Fibroblast of skin of left biceps (primary cell): ENCODE data around the gene TSSC4.

Experiments
- DNase-seq, 2 experiments: peaks; one replicate each; pipeline ENCODE4 v3.0.0-alpha.2; 2013; ENCODE audit warnings: low read depth in 2 of 2

The TSSC4 gene

DNA sequence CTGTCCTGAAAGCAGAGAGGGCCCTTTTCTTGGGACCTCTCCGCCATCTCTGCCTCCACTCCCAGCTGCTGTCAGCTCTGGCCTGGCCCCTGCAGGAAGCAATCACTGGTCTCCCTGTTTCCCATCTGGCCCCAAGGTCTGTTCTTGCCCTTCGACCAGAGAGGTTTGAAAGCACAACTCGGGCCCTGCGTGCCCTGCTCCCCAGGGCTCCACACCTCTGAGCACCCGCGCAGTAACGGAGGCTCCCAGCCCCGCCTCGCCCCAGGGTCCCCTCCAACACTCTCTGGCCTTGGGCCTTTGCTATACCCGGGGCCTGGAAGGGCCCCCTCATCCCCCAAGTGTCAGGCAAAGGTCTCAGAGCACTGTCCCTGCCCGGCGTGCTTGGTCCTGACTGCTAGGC is 31.2 kb upstream of the TSSC4 start:
- no peak for DNase-seq

- no peak for DNase-seq
Measured at GRCh38 chr11:2369896-2370295, 30.7 kb upstream of the TSSC4 start.

DNA sequence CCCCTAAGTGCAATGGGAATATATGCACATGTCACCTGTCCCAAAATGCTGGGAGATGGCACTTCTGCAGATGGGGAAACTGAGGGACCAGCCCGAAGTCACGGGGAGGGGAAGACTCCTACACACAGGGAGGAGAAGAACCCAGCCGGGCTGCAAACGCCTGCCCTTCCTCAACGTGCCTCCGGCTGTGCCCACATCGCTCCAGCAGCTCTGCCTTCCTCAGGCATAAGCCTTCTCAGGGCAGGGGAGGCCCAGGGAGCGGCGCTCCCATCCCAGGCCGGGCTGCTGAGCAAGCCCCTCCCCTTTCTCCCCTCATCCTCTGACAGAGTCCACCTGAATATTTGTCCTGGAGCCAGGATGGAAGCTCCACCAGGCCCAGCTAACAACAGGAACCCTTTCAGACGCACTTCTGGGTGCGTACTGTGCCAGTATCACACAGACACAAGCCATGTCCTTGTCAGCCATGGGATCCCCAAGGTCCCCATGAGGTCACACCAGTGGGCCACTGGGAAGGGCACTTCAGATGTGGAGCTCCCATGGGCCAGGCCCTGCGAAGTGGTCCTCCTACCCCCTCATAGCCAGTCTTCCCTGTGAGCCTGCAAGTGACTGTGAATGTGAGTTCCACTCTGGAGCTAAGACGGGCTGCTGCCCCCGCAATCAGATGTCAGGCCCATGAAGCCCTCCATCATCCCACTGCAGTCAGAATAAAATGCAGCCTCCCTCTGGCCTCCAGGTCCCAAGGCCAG is 25.9 kb upstream of the TSSC4 start:
- DNase-seq, result no peak

DNA sequence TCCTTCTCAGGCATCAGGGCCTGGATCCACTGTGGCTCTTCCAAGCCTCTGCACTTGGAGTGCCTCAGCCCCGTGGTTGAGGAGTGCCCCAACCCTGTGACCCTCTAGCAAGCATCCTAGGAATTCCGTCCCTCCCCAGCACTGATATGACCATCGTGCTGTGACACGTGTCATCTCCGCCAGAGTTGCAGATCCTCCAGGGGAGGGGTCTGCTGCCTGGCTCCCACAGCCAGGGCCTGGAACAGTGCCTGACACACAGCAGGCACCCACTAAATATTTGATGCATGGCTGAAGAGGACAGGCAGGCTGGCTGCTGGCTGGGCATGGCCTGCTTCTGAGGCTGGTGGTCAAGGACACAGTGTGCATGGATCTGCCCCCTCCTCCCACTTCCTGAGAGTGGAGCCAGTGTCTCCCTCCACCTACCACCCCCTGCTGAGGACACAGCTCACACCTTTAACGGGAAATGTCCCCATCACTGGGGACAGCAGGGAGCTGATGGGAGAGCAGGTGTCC is 25.2 kb upstream of the TSSC4 start:
- DNase-seq, result no peak

- no peak for DNase-seq
Measured at GRCh38 chr11:2375964-2376551, 24.5 kb upstream of the TSSC4 start.

- peak; percentile 7 to 12 for DNase-seq
Measured at GRCh38 chr11:2376751-2377451, 23.6 kb upstream of the TSSC4 start, which contains the start of gene CD81. Gene CD81 (plus strand): TSS chr11:2377310. CDS start chr11:2377550, 240 bp downstream.

DNA sequence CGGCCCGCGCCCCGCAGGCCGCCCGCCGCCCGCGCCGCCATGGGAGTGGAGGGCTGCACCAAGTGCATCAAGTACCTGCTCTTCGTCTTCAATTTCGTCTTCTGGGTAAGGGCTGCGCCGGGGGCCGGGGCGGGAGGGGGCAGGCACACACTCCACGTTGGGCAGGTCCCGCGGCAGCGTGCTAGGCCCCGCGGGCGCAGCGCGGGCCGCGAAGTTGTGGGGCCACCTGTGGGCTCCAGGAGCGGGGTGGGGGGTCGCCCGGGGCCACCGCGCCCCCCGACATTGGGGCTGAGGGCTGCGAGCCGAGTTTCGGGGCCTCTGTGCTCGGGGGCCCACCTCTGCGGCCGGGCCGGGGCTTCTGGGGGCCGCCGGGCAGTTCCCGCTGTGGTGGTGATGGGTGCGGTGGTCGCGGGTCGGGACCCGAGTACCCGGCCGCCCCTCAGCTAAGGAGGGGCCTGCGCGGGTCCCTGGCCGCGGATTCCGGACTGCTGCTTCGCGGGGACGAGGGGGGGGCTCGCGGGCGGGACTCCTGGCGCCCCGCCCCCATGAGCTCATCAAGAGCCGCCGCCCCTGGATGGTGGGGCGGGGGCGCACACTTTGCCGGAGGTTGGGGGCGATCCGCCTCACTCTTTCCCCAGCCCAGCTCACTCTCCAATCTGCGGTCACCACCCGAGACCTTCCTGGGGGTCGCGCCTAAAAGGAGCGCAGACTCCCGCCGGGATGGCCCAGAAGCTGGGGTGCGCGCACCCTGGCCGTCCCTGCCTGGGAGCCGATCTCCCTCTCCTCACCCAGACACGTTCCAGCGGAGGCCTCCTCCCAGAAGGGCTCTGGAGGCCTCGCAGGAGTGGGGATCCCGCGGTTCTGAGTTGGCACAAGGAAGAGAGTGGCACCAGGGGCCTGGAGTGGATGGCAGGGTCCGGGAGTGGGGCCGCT is 22.8 kb upstream of the TSSC4 start:
- DNase-seq, result peak in 1 of 2 experiments; percentile 10

DNA sequence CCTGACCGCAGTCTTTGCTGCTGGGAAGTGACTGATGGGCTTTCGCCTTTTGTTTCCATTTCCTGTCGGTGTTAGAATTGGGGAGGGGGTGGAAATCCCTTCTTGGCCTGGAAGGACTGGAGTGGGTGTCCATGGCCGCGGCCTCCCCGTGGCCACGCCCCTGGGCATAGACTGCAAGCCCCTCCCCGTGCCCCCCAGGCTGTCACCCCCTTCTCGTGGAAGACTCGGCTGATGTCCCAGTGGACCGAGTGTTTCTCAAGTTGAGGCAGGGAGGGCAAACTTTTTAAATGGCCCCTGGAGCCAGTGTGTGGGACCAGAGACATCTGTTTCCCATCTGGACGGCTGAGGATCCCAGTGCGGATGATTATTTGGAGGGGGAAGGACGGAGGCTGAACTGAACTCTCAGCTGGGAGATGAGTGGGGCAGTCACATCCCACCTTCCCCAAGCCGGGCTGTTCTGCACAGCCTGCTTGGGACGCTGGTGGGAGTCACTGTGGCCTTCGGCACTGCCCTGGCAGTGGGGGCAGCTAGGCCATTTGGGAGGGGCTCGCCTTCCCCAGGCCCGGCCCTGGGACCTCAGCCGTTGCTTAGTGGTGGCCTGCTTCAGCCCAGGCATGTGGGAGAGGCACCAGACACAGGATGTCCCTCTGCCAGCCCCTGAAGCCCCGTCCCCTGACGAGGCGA is 21.9 kb upstream of the TSSC4 start:
- DNase-seq, result peak; percentile 40 to 45

GRCh38 chr11:2379466-2380174 is 20.9 kb upstream of the TSSC4 start:
- no peak for DNase-seq

- no peak for DNase-seq
Measured at GRCh38 chr11:2380396-2380795, 20.2 kb upstream of the TSSC4 start.

GRCh38 chr11:2380807-2381350 is 19.7 kb upstream of the TSSC4 start:
- no peak for DNase-seq

DNA sequence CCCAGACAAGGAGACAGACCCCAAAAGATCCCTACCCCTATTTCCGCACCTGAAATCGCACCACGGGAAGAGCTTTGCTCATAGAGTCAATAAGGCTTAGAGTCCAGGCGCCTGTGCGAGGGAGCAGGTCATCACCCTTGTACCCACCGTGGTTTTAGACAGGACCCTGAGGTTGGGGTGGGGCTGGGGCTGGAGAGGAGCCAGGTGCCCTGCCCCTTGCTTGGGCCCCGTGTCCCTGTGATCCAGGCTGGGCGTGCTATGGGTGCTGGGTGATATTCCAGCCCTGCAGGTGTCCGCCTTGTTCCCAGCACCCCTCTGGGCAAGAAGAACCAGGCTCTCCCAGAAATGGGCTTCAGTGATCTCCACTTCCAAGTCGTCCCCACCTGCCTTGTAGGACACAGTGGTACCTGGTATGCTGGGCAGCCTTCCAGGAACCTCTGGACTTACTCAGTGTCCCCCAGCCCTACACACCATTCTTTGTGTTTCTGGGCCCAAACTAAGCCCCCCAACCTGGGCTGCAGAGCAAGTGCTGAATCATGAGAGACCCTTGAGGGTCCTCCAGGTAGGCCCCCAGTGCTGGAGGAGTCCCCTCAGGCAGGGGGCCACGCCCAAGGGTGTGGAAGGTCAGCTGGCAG is 18.9 kb upstream of the TSSC4 start:
- no peak for DNase-seq

- DNase-seq, result no peak
Measured at GRCh38 chr11:2382129-2382517, 18.4 kb upstream of the TSSC4 start.

DNA sequence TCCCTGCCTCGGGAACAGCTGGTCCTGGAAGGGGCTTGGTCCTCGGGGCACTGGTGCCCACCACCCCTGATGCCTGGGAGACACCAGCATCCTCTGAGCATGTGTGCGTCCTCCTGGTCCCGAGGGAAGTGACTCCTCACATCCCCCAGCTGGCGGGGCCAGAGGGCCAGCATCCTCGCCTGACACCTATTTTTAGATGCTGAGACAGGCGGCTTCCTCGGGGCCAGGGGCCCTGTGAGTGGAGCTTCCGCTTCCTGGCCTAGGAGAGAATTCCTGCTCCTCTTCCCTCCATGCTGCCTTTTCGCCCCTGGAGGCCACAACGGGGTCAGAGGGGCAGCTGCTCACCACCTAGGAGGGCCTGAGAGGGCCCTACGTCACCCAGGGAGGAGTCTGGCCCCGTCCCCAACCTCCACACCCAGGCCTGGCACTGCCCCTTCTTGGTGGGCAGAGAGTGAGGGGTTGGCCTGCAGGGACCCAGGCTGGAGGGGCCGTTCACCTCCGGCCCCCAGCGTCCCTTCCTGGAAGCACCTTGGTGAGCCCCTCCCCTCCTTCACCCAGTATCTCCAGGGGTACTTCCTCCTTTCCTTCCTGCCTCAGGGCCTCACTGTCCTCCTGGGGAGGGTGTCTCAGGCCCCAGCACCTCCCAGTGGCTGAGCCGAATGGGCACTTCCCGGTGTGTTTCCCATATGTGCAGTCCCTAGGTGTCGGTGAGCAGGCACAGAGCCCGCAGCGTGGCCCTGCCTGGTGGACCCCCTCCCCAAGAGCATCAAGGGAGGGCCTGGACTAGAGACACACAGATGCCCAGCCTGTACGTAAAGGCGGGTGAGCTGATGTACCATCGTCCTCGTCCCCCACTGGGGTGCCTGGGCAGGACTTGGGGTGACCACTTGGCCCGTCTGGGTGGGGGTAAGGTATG is 17.4 kb upstream of the TSSC4 start:
- DNase-seq, result no peak

- DNase-seq, result no peak
Measured at GRCh38 chr11:2383852-2384804, 16.4 kb upstream of the TSSC4 start.

- DNase-seq, result no peak
Measured at GRCh38 chr11:2385156-2386151, 15.1 kb upstream of the TSSC4 start.
